ENCODE measurements around the gene ATCAY.
"Not testable (repeated sequence)": the region's sequence is repeated elsewhere in the genome, so short reads cannot be mapped to it uniquely, and the experiment has no call there.

ATCAY gene

DNA sequence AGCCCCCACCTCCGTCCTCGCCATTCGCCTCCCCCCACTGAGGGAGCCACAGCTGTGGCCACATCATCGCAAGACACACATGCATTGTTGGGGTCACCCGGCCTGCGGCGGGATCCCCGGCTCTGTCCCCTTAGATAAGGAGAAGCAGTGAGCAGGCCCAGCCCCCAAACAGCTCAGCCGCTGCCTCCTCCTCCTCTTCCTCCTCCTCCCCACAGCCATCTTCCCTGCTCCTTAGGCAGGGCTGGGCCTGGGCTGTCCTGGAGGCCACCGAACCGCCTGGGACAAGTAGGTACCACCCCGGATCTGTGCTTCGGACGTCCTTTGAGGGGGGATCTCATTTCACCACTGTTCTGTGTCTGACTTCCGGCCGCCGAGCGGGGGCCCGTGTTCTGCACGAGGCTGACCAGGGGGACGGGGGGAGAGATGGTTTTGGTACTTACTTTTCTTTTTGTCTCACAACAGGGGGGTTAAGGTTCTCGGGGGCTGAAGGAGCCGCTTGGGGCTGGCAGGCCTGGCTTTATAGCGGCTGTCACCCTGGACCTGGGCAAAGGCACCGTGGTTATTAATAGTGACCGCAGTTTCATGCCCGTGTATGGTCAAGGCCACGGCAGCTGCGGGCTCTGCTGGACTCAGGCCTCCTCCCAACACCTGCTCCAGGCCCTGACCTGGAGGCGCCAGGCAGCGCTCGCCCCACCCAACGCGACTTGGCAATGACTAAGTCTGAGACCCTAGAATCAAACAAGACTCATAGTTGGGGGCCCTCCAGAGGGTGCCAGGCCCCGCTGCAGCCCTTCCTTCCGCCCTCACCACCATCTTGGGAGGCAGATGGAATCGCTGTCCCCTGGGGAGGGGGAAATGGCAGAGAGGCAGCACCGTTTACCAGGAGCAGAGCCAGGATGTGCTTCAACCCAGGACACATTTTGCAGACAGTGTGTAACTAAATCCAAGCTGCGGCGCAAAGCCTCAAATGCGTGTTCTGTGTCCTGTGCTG lies 70.7 kb downstream of the ATCAY start:
- no peak for DNase-seq

- DNase-seq, result not testable (repeated sequence)
Observed at GRCh38 chr19:3952755-3953276, 72.3 kb downstream of the ATCAY start.

GRCh38 chr19:3954107-3954506 lies 73.6 kb downstream of the ATCAY start:
- no peak for DNase-seq

- DNase-seq, result not testable (repeated sequence)
Observed at GRCh38 chr19:3955276-3955675, 74.8 kb downstream of the ATCAY start.

GRCh38 chr19:3955688-3956087 lies 75.2 kb downstream of the ATCAY start:
- no peak for DNase-seq

GRCh38 chr19:3958836-3959765 lies 78.6 kb downstream of the ATCAY start:
- no peak for DNase-seq

- DNase-seq, result no peak
Observed at GRCh38 chr19:3959766-3960131, 79.3 kb downstream of the ATCAY start.

GRCh38 chr19:3961007-3961406 lies 80.5 kb downstream of the ATCAY start:
- DNase-seq, result no peak

DNA sequence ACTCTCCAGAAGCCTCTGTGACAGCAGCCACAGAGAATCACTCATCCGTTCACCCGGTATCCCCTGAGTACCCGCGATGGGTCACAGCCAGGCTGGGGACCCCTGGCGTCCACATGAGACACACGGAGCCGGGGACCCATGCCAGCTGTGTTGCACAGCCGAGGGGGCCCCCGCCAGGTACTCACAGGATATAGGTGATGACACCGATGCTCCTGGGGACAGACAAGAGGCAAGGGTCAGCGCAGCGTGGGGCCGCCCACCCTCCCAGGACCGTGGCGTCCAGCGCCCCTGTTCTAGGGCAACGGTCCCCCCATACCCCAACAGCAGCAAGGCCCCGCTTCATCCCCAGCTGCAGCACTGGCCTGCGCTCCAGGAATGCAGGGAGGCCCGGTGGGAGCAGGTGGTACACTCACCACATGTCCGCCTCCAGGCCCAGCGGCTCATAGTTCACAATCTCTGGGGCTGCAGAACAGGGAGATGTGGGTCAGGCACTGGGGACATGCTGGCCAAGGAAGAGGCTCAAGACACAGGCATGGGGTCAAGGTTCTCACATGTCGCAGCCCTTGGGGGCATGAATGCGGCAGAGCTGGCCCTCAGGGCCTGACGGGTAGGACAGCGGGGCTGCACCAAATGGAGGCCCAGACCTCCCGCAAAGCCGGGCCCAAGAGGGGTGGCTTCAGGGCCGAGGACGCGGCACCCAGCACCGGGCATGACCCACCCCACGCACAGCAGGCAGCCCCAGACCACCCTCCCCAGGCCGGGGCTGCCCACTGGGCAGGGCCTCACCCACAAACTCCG lies 83.2 kb downstream of the ATCAY start:
- no peak for DNase-seq

DNA sequence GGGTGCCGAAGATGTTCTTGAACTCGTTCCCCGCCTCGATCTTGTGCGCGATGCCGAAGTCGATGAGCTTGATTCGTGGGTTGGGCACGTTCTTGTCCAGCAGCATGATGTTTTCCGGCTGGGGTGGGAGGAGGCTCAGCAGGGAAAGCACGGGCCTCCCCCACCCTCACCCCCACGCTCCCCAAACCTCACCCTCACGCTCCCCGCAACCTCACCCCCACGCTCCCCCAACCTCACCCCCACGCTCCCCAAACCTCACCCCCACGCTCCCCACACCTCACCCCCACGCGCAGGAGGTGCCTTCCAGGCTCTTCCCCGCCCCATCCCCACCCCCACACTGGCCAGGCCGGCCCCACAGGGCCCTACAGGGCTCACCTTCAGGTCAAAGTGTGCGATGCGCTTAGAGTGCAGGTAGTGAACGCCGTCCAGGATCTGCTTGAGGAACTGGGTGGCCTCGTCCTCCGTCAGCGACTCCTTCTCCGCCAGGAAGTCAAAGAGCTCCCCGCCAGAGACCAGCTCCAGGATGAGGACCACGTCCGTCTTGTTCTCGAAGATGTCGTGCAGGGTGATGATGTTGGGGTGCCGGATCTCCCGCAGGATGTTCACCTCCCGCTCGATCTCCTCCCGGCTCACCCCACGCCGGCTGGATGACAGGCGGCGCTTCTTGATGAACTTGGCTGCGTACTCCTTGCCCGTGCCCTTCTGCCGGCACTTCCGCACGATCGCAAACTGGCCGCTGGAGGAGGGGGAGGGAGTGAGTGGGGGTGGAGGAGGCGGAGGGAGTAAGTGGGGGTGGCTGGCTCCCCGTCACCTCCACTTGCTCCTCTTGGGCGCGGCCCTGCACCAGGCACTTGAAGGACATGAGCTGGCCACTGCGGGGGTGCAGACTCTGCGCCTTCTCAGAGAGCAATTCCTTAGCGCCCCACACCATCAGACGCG lies 84.0 kb downstream of the ATCAY start:
- DNase-seq, result no peak

GRCh38 chr19:3966051-3967017 lies 85.8 kb downstream of the ATCAY start:
- no peak for DNase-seq

GRCh38 chr19:3967983-3968382 lies 87.5 kb downstream of the ATCAY start:
- not testable (repeated sequence) for DNase-seq

DNA sequence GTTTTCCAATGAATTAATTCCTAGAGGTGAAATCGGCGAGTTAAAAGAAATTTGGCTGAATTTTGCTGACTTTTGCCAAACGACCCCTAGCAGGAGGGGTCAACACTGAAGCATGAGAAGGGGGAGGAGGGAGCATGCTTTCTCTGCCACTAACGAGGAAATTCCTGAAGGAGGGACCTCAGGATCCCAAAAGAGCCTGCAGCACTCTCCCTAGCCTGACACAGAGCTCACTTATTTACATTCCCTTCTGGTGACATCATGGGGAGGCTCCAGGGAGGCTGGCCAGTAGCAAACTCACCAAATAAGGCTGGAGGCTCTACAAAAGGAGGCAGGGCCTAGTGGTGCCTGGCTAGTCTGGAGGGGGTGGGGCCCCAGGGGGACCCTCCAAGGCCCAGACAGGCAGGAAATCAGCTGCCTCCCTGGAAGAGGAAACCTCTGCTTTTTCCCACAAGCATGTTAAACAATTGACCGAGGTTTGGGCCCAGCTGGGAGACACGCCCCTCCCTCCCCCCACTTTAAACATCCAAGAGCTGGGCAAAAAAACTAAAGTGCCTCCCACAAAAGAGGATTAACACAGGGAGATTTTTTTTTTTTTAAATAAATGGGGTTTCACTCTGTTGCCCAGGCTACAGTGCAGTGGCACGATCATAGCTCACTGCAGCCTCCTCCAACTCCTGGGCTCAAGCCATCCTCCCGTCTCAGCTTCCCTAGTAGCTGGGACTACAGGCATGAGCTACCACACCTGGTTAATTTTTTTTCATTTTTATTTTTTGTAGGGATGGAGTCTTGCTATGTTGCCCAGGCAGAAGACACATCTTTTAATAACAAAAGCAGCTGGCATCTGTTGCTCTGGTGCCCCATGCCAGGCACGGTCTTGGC lies 88.3 kb downstream of the ATCAY start:
- DNase-seq, result peak; percentile 100

DNA sequence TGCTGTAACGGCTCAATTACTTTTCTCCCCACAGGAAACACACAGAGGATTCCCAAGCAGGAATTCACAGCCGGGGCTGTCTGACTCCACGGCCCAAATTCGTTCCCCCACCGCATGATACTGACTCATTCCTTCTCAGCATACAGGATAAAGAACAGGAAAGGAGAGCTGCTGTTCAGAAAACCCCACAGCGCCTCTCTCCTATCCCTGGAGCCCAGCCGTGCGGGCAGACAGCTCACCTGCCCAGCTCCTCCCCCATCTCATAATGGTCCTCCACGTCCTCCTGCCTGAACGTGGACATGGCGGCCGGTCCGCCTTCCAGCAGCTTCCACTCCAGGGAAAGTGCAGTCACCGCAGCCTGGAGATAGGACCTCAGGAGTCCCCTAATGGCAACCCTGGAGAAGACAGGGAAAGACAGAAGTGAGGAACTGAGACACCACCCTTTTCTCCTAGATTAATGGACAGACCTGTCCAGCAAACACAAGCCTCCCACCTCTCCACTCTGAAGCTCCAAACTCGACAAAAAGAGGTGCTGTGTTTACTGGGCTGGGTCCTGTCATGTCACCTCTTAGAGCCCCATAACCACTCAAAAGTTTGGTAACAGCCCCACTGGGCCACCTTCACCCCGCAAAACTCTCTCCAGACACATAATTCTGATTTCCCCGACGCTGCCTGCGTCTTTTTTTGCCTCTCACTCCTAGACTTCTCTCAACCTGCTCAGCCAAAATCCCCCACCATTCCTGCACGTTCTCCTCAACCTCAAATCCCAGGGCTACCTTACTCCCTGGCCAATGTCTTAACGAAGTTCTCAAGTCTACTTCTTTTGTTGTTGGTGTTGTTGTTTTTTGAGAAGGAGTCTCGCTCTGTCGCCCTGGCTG lies 89.2 kb downstream of the ATCAY start:
- peak; percentile 93 for DNase-seq

GRCh38 chr19:3970313-3970807 lies 89.9 kb downstream of the ATCAY start:
- DNase-seq, result no peak

GRCh38 chr19:3970808-3971598 lies 90.5 kb downstream of the ATCAY start, which contains the start of gene DAPK3:
TSS of gene DAPK3 (minus strand) at chr19:3971099. CDS start at chr19:3969735, 1,364 bp downstream.
- DNase-seq, result peak; percentile 98

DNA sequence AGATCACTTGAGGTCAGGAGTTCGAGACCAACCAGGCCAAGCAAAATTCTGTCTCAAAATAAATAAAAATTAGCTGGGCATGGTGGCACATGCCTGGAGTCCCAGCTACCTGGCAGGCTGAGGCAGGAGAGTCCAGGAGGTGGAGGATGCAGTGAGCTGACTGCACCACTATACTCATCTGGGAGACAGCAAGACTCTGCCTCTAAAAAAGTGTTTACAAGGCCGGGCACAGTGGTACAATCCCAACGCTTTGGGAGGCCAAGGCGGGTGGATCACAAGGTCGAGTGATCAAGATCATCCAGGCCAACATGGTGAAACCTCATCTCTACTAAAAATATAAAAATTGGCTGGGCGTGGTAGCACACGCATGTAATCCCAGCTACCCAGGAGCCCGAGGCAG lies 94.7 kb downstream of the ATCAY start:
- no peak for DNase-seq

Measured in fibroblast of skin of right biceps (primary cell).